Measurements from ENCODE around the gene SNED1. TPM values are rescaled to one million over a fixed set of nuclear protein-coding genes. Genes with fewer than 3 reads are reported as not detected.

Gene SNED1
- polyA plus RNA-seq, 1 donor from 2014 or later, result 0.32 TPM

GRCh38 chr2:241063093-241063551 is 64.7 kb downstream of the SNED1 start:
- no peaks in the 10 kb centered on the region for H3K79me2 ChIP-seq (replicated peaks; ENCODE audit: insufficient read depth, low read length)
- no peaks in the 10 kb centered on the region for H3K36me3 ChIP-seq (ENCODE audit: insufficient read depth, low read length)
- no peaks in the 10 kb centered on the region for H3K9me2 ChIP-seq (ENCODE audit: insufficient read depth, low read length)
- TF ChIP-seq EP300 (conservative IDR thresholded peaks at IDR 0.05; ENCODE audit: poor library complexity, severe bottlenecking), result no peak
- TF ChIP-seq MXI1 (conservative IDR thresholded peaks at IDR 0.05; ENCODE audit: poor library complexity, severe bottlenecking), result no peak
- TF ChIP-seq POLR2AphosphoS5 (IDR thresholded peaks at IDR 0.05), result no peak
- TF ChIP-seq SMC3 (conservative IDR thresholded peaks at IDR 0.05; ENCODE audit: poor library complexity), result no peak
- no peak for TF ChIP-seq EZH2 (IDR thresholded peaks at IDR 0.05; ENCODE audit: borderline replicate concordance, insufficient read depth, low read length, poor library complexity, severe bottlenecking)
- TF ChIP-seq RAD21 (conservative IDR thresholded peaks at IDR 0.05), result no peak
- no peak for TF ChIP-seq REST (IDR thresholded peaks at IDR 0.05; ENCODE audit: borderline replicate concordance)
- no peak for TF ChIP-seq TAF1 (IDR thresholded peaks at IDR 0.05; ENCODE audit: low read depth)
- no peak for TF ChIP-seq CTCF (IDR thresholded peaks at IDR 0.05; ENCODE audit: poor library complexity, severe bottlenecking)
- no peak overlapping the region for H3K4me3 ChIP-seq (ENCODE audit: low read length)
- no peaks in the 10 kb centered on the region for H3K27me3 ChIP-seq (ENCODE audit: insufficient read depth, low read depth, low read length)
- no peaks in the 10 kb centered on the region for H4K20me1 ChIP-seq (ENCODE audit: insufficient read depth)
- H3K9me3 ChIP-seq (ENCODE audit: low read length), result no peaks in the 10 kb centered on the region
- H3K27ac ChIP-seq (ENCODE audit: low read length), result no peak overlapping the region
- no peak overlapping the region for H3K4me2 ChIP-seq (ENCODE audit: low read length)
- no peak overlapping the region for H2AFZ ChIP-seq (ENCODE audit: low read depth, low read length)
- no peak overlapping the region for H3K9ac ChIP-seq (ENCODE audit: low read length)
- no peaks in the 10 kb centered on the region for H3F3A ChIP-seq (ENCODE audit: insufficient read depth, low read length, poor library complexity, severe bottlenecking)

- H3K27ac ChIP-seq (ENCODE audit: low read length), result no peak overlapping the region
- H3K27me3 ChIP-seq (ENCODE audit: insufficient read depth, low read depth, low read length), result no peaks in the 10 kb centered on the region
- no peaks in the 10 kb centered on the region for H3K9me2 ChIP-seq (ENCODE audit: insufficient read depth, low read length)
- no peak overlapping the region for H2AFZ ChIP-seq (ENCODE audit: low read depth, low read length)
- no peak overlapping the region for H3K4me3 ChIP-seq (ENCODE audit: low read length)
- H3K36me3 ChIP-seq (ENCODE audit: insufficient read depth, low read length), result no peaks in the 10 kb centered on the region
- H3K4me2 ChIP-seq (ENCODE audit: low read length), result no peak overlapping the region
- TF ChIP-seq RAD21 (conservative IDR thresholded peaks at IDR 0.05) (no peak), CTCF (IDR thresholded peaks at IDR 0.05; ENCODE audit: poor library complexity, severe bottlenecking) (no peak), EP300 (conservative IDR thresholded peaks at IDR 0.05; ENCODE audit: poor library complexity, severe bottlenecking) (no peak), EZH2 (IDR thresholded peaks at IDR 0.05; ENCODE audit: borderline replicate concordance, insufficient read depth, low read length, poor library complexity, severe bottlenecking) (no peak), POLR2AphosphoS5 (IDR thresholded peaks at IDR 0.05) (no peak), REST (IDR thresholded peaks at IDR 0.05; ENCODE audit: borderline replicate concordance) (no peak), MXI1 (conservative IDR thresholded peaks at IDR 0.05; ENCODE audit: poor library complexity, severe bottlenecking) (no peak), SMC3 (conservative IDR thresholded peaks at IDR 0.05; ENCODE audit: poor library complexity) (no peak), TAF1 (IDR thresholded peaks at IDR 0.05; ENCODE audit: low read depth) (no peak)
- H3F3A ChIP-seq (ENCODE audit: insufficient read depth, low read length, poor library complexity, severe bottlenecking), result no peaks in the 10 kb centered on the region
- H3K9me3 ChIP-seq (ENCODE audit: low read length), result no peaks in the 10 kb centered on the region
- no peaks in the 10 kb centered on the region for H4K20me1 ChIP-seq (ENCODE audit: insufficient read depth)
- no peaks in the 10 kb centered on the region for H3K79me2 ChIP-seq (replicated peaks; ENCODE audit: insufficient read depth, low read length)
- H3K9ac ChIP-seq (ENCODE audit: low read length), result no peak overlapping the region
These were observed 65.2 kb downstream of the SNED1 start for GRCh38 chr2:241063587-241063986.

All from neural cell (in vitro differentiated cells).